Stimulated activated CD4-positive, alpha-beta T cell treated with anti-CD3 and anti-CD28 coated beads, TNF-alpha, amount 100 ng/mL, for 48 hours (primary cell): Measurements from ENCODE around the gene LY6G6D.

ENCODE experiments used
- DNase-seq, 3 donors: peaks; one replicate each; pipeline ENCODE4 v3.0.0-alpha.2; 2020; ENCODE audit warnings: low read depth in 3 of 3

Gene LY6G6D

DNA sequence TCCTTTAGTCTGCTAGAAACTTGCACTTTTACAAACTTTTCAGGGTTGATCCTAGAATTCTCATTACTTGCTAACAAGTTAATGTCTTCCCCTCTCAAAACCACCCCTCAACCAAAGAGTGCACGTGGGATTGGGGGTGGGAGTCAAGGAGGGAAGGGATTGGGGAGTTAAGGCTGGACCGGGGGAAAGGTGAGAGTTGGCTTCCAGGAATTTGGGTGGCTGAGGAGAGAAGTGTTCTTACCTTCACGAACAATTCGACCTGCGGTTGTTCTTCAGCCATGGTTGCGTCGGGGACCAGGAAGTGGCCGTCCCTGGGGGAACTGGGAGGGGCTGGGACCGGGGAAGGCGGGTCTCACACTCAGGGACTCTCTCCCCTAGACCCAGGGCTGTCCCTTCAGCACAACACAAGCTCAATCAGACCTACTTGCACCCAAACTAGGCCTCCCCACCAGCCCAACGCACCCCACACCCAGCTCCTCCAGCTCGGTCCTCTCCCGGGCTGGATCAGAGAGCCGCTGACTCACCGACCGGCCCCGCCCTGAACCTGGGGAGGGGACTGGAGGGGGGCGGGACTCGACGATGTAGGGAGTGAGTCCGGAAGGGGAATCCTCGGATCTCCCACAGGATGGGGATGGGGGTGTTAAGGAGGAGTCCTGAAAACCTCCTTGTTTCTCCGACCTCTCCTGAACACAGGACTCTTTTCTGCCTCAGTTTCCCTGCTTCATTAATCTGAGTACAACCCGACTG, 21.0 kb downstream of the LY6G6D start, which contains the start of gene CLIC1:
CLIC1 (minus strand) TSS at position 510 of the 747 bp plus-strand sequence; CDS start at position 280, 230 bp downstream.
- peak; percentile 64 to 81 (median 72) for DNase-seq

DNA sequence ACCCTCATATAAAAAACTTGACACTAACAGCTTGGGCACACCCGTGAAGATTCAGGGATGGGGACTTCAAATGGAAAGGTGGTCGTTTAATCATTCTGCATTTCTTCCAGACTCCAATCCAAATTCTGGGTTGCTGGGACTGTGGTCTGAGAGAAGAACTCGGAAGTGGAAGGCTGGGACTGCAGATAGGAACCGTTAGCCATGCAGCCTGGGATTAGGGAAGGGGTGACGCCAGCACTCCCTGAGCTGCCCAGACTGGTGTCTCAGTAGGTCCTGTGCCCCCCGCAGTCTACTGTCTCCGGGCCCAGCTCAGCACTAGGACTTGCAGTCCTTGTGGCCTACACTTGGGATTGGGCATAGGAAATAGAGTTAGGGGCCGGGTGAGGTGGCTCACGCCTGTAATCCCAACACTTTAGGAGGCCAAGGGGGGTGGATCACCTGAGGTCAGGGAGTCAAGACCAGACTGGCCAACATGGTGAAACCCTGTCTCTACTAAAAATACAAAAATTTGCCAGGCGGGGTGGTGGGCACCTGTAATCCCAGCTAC, 21.7 kb downstream of the LY6G6D start:
- DNase-seq: no peak

DNA sequence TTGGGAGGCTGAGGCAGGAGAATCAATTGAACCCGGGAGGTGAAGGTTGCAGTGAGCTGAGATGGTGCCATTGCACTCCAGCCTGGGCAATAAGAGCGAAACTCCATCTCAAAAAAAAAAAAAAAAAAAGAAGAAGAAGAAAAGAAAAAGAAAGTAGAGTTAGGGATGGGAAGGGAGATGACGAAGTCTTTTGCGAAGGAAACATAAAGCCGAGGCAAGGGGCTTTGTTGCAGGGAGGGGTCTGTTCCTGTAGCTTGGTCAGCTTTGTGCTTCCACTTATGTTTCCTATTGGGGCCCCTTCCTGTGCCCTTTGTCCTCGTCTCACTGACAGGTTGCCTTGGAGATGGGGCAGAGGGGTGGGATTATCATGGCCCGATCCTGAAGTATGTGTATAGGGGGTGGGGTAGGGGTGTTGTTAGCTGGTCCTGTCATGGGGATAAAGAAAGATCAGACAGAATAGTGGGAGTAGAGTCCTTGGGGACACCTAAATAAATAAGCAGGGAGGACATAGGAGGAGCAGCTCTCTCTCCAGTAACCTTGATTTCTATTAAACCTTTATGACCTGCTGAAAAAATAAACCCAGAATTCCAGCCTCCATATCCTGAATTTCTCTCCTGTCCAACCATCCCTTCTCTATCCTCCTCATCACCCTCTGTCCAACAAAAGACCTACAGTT, 22.3 kb downstream of the LY6G6D start:
- no peak for DNase-seq

- DNase-seq: peak in 1 of 3 donors; percentile 47
These were observed 23.1 kb downstream of the LY6G6D start for GRCh38 chr6:31737991-31738979.

GRCh38 chr6:31739639-31740396, 24.7 kb downstream of the LY6G6D start, which contains the start of gene MSH5:
Gene MSH5, plus strand, starts transcription at chr6:31740005. Its CDS starts 462 bp downstream, at chr6:31740467.
- peak; percentile 92 to 97 (median 94) for DNase-seq

DNA sequence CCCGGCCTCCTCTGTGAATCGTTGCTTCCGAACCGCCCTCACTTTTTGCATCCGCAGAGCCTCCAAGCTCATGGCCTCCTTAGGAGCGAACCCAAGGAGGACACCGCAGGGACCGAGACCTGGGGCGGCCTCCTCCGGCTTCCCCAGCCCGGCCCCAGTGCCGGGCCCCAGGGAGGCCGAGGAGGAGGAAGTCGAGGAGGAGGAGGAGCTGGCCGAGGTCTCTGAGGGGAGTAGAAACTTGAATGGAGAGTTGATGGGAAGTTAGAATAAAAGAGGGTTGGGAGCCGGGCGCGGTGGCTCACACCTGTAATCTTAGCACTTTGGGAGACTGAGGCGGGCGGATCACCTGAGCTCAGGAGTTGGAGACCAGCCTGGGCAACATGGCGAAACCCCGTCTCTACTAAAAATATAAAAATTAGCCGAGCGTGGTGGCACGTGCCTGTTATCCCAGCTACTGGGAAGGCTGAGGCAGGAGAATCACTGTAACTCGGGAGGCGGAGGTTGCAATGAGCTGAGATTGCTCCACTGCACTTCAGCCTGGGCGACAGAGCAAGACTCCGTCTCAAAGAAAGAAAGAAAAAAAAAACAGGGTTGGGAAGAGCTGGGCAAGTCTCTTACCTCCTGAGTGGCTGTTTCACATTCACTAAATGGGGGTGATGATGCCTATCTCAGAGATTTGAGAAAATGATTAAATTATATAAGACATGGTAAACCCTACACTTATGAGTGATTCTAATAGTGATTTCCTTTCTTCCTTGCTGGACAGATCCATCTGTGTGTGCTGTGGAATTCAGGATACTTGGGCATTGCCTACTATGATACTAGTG, 25.5 kb downstream of the LY6G6D start:
- no peak for DNase-seq

GRCh38 chr6:31741815-31742214, 26.7 kb downstream of the LY6G6D start:
- DNase-seq: no peak

DNA sequence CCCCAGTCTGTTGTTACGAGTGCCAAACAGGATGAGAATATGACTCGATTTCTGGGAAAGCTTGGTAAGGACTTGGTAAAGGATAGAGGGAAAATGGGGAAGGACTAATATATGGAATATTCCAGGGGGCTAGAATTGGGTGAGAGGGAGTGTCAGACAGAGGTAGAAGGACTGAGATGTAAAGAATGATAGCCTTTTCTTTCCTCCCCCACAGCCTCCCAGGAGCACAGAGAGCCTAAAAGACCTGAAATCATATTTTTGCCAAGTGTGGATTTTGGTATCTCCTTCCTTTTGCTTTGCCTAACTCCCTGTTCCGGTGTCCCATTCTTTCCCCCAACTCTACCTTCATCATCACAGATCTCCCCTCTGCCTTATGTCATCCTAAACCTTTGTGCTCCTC, 27.7 kb downstream of the LY6G6D start:
- DNase-seq: no peak

DNA sequence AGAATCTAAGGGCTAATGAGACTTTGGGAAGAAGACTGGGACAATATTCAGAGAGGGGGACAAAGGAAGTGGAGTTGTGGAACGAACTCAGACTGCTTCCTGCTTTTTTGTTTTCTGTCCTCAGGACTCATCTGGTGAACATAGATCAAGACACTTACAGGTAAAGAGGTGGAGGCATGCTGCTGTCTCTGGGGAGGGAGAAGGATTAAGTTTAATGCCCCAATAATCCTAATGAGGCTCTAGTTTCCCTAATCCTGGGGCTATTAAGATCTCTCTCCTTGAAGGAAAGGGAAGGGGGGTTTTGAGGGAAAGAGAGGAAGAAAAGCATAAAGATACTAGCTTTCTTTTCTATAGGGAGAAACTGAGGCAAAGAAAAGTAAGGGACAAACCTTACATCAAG, 29.3 kb downstream of the LY6G6D start:
- no peak for DNase-seq

GRCh38 chr6:31749301-31750036, 34.3 kb downstream of the LY6G6D start:
- no peak for DNase-seq

- no peak for DNase-seq
These were observed 35.4 kb downstream of the LY6G6D start for GRCh38 chr6:31750411-31751022.

DNA sequence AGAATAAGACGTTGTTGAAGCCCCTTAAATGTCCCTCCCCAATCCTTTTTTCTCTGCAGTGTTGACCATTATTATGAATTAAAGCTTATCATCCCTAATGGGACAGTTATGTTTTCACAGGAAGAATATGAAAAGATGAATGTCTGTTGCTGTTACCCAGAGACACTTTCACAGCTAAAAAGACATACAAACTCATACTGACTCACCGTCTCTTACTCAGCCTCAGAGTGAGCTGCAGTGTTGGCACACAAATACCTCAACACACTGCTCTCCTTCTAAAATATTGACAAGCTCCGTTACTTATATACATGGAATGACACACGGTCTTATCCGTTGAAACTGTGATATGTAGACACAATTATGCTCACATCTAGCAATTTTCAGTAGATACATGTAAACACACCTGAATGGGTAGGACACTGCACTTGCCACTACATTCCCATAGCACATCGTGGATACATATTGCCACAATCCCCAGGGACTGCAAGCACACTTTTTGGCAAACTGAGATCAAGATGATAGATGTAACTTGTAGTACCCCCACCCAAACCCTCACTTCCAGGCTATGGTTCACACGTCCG, 37.7 kb downstream of the LY6G6D start:
- no peak for DNase-seq

DNA sequence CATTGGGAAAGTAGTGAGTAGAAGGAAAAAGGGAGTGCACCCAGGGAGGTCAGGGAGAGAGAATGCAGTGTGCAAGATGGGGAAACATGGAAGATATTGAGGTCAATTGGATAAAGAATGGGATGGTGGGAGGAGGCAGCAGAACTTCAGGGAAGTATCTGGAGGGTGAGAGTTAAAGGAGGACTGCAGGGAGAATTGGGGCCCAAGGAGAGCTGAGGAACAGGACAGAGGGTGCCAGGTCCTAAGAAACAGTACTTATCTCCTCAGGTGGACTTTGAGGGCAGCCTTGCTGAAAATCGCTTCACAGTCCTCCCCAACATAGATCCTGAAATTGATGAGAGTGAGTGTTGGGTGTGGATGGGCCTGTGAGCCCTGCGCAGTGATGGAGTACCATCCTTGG, 43.1 kb downstream of the LY6G6D start:
- no peak for DNase-seq

DNA sequence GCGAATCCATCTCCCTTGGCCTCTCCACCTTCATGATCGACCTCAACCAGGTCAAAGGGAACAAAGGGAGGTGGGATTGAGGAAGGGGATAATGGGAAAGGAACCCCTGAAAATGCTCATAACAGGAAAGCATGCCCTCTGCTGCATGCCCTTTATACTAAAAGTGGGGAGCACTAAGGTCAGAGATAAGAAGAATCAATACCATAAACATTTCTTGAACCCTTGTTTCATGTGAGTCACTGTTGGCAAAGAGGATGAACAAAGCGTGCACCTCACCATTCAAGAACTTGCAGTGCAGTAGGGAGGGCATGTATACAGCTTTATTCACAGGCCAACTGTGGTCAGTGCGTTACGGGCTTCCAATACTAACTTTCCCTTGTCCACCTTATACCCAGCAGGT, 45.6 kb downstream of the LY6G6D start:
- no peak for DNase-seq

GRCh38 chr6:31761343-31761742, 46.2 kb downstream of the LY6G6D start:
- no peak for DNase-seq

GRCh38 chr6:31762356-31762755, 47.2 kb downstream of the LY6G6D start, which contains the start of gene SAPCD1:
Gene SAPCD1, plus strand, starts transcription at chr6:31762656. Its CDS starts 399 bp downstream, at chr6:31763055.
- DNase-seq: no peak

DNA sequence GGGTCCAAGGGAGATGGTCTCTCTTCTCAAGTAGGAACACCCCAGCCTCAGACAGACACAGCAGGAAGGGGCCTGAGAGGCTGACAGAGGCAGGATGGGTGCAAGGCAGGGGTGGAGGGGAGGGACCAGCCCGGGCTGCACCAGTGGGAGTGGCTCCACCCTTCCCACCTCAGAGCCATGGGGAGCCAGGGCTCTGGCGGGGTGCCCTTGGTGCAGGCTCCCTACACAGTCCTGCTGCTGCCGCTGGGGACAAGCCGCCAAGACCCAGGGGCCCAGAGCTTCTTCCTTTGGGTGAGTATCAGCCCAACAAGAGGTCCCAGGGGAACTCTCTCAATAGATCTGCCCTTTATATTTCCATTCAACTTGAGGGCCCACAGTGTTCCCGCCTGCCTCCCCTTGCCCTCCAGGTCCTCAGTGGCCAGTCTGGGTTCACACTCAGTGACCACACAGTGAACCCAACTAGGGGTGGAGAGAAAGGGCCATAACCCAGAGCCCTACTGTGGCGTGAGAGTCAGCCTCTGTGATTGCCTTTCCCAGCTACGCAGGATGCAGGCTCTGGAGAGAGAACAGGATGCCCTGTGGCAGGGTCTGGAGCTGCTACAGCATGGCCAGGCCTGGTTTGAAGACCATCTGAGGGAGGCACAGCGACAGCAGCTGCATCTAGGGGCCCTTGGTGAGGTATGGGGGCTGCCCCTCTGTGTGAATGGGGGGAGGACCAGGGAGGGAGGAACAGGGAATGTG, 47.9 kb downstream of the LY6G6D start:
- no peak for DNase-seq

- DNase-seq: no peak
These were observed 48.4 kb downstream of the LY6G6D start for GRCh38 chr6:31763619-31763940.
